ENCODE measurements around the gene RCAN2.

Gene RCAN2

GRCh38 chr6:46331461-46331860 is 159.8 kb downstream of the RCAN2 start:
- no peak for DNase-seq

GRCh38 chr6:46329568-46329967 is 161.7 kb downstream of the RCAN2 start:
- DNase-seq, result no peak

GRCh38 chr6:46327779-46328178 is 163.5 kb downstream of the RCAN2 start:
- DNase-seq, result no peak

DNA sequence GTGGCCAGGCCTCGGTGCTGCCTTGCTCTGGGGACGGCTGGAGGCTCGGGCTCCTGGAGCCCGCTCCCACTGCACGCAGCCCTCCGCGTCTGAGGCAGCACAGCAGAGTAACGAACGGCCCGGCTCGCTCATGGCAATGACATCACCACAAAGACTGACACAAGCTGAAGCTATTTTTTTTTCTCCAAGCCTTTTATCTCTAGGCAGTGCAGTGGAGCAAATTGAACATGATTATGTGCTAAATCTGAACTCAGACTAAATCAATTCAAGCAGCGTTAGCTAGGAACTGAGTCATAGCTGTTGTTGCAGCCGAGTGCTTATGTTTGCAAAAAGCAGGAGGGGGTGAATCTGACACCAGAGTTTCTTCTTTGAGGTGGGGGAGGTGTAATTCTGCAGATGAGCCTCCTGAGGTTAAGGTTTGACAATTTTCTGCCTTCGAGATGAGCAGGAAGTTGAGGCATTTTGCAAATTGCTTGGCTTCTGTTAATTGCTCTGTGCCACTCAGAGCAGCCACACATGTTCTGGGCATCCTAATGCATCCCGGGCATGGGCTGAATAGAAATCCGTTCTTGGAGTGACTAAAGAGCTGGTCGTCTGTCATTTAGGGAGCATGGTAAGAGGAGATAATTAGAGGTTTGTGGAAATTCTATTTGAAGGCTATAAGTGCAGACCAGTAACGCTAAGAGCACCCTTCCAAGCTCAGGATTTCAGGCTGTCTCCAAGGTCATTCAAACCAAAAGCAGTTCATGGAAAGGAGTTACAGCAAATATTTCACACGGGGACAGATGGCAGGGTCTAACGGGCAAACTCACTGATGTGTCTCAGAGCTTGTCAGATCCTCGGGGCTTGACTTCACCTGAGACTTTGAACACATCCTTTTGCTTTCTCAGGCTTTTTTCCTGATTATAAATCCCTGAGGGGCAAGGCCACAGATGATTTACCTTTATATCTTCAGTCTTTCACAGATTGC is 165.4 kb downstream of the RCAN2 start:
- DNase-seq, result no peak

GRCh38 chr6:46324706-46325105 is 166.5 kb downstream of the RCAN2 start:
- DNase-seq, result no peak

GRCh38 chr6:46323966-46324622 is 167.2 kb downstream of the RCAN2 start:
- DNase-seq, result no peak

DNA sequence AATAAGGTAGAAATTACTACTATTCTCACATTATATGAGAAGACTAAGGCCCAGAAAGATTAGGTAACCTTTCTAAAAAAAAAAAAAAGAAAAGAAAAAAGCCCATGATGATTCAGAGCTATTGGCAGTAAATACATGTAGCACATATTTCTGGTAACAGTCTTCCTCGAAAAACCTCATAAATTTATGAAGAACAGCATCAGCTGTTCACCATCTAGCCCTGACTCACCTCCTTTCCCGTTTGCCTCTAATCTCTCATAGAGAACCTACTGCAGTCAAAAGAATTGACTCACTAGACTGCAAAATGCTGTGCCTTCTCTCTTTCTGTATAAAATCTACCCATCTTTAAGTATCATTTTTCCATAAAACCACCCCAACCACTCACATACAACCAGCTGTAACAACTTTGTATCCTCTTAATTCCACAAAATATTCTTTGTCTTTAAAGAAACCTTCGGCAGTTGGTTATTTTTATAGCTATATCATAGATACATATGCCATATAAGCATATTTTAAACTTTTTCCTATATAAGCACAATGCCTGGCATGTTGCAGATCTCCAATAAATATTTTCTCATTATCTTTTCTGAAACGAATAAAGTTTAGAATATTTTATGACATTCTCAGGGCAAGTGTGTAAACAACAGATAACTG is 167.8 kb downstream of the RCAN2 start:
- no peak for DNase-seq

DNA sequence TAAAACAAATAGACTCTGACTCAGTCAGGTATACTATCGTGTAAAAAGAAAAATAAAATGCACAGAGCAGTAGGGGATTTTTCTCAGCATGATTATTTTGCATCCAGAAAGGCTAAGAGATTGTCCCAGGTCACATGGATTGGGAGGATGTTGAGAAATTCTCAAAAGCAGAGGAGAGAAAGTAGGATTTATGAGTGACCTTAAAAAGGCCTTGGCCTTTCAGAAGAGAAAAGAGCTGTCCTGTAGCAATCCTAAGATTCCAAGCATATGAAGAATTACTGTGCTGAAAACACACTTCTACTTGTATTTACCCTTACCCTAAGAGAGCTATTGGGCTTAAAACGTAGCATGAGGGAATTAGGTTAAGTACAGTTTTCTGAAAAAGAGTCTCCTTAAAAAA is 170.7 kb downstream of the RCAN2 start:
- DNase-seq, result no peak

DNA sequence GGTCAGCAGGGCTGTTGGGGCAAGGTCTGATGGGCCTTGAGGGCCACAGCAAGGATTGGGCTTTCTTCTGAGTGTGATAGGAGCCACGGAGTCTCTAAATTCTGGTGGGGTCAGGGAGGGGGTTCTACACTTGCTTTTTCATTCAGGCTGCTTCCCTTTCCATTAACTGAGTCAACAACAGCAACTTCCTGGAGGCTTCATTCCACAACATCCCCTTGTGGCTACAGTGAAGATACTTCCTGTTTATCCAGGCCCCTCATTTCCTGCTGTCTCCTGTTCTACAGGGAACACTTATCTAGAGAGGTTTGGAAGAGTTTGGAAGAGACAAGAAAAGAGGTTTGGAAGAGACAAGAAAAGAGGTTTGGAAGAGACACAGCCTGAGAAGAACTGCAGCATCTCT is 175.7 kb downstream of the RCAN2 start:
- no peak for DNase-seq

GRCh38 chr6:46312654-46313053 is 178.6 kb downstream of the RCAN2 start:
- DNase-seq, result no peak

DNA sequence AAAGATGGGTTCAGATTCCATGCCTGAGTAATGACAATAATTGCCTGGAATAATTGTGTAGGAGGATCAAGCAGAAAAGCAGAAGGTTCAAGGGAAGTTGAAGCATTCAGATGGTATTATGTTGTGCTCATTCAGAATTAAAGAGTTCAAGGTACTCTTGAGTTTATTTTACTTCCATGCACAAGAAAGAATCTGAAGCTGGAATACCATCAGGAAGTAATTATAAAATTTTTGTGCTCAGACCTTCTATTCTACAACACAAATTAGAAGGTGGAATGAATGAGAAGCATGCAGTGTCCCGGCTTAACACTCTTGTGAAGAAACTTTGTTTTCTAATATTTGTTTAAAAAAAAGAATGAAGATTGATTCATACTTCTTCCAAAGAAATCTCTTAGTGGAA is 181.1 kb downstream of the RCAN2 start:
- no peak for DNase-seq

GRCh38 chr6:46306431-46306830 is 184.8 kb downstream of the RCAN2 start:
- DNase-seq, result no peak

DNA sequence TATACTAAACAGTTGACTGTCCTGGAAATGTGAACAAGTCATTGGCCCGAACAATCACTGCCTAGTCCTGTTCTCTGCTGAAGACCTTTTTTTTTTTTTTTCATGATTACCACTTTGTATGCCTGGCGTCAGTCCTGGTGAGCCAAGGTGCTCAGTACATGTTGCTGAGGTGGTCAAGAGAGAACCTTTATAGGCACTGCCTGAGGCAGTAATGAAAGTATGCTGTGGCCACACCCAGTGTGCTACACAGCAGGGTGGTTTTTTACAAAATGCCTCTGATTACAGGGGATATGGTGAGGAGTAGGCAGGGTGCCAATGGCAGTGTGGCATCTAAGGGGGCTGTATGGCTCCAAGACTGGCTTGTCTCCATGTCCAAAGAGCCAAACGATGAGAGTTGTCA is 185.4 kb downstream of the RCAN2 start:
- no peak for DNase-seq

GRCh38 chr6:46305236-46305635 is 186.0 kb downstream of the RCAN2 start:
- no peak for DNase-seq

GRCh38 chr6:46302816-46303215 is 188.4 kb downstream of the RCAN2 start:
- no peak for DNase-seq

DNA sequence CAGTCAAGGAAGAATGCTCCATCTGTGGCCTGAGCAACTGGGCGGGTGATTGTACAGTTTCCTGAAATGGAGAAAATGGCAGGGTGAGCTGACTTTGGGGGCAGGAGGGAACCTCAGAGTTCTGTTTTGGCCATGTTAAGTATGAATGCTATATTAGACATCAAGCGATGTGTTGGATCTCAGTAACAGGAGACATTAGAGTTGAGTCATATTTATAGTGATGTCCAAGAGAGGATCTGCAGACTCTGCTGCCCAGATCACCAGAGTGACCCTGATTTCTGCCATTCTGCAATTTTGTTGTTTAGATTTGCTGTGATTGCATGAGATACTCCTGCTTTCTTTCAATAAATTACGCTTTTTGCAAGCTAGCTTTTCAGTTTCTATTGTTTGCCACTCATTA is 189.1 kb downstream of the RCAN2 start:
- DNase-seq, result no peak

DNA sequence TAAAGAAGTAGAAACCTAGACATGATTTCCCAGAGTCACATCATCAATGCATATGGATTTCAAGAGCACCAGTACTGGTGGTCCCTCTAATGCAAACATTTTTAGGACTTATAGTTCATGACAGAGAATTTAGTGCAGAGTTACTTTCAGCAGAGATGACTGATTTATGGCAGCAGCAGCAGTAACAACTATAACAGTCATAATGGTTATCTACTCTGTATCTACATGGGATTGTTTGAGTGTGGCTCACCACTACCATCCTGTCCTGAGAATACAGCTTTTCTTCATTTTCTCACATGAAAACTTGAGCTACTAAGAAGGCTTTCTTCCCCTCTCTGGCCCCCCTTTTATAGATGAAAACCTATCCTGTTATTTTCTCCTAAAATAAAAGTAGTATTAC is 192.0 kb downstream of the RCAN2 start:
- DNase-seq, result no peak

DNA sequence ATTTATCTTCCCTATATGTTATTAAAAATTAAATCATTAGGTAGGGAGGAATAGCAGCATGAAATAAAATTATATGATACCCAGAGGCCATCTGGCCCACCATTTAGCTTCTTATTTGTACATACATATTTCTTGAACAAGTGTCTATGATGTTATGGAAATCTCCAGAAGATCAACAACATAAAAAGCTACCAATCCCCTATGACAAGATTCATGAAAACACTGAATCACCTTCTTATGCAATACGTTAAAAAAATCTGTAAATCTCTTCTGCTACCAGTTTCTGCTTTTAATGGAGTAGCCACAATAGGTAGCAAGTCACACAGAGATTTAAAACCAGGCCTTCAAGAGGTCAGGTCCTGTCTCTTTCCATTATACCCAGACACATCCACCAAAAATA is 194.7 kb downstream of the RCAN2 start:
- DNase-seq, result no peak

- no peak for DNase-seq
Observed at GRCh38 chr6:46293641-46294316, 197.5 kb downstream of the RCAN2 start.

DNA sequence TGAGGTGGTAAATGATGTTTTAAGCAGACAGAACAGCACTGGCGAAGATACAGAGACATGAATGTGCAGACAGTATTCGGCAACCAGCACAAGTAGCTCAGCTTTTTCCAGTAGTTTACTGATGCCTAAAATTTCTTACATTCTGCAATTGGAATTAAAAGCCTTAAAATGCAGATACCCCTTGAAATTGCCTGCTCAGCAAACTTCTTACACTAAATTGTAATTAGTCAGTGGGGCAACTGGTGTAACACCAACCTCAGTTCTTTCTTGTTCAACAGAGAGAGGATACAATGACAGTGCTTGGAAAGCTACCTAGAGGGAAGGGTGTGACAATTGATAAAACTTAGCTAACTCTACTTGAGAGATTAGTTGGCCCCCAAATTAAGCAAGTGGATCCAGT is 199.4 kb downstream of the RCAN2 start:
- DNase-seq, result no peak

DNA sequence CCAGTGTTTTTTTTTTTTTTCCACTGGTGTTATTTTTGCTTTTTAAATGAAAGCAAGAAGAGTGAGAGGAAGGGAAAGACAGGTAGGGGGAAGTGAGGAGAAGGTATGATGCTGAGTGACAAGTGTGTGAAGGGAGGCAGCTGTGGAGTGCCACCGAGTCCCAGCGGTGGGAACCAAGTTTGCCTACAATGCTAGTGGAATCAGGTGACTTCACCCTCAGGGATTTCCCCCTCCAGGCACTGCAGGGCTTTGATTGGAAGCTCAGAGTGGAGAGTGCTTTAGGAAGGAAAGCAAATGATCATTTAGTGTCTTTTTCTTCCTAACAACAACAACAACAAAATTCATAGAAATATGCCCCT is 200.0 kb downstream of the RCAN2 start:
- DNase-seq, result no peak

- no peak for DNase-seq
Observed at GRCh38 chr6:46290421-46291274, 200.6 kb downstream of the RCAN2 start.
